HG02973 (cell line): ENCODE results near the gene PCDHGB3.
"Not testable (repeated sequence)": the region's sequence is repeated elsewhere in the genome, so short reads cannot be mapped to it uniquely, and the experiment has no call there.

Experiments
- ATAC-seq: cut with Tn5 transposase; IDR thresholded peaks from one replicate; pipeline ENCODE4 v1.9.1; 2021; ENCODE audit warnings: moderate library complexity; ENCODE audit not compliant: unreplicated experiment

The PCDHGB3 gene

GRCh38 chr5:141389153-141390042 lies 19.4 kb downstream of the PCDHGB3 start:
- ATAC-seq: no peak

- no peak for ATAC-seq
These were observed 22.6 kb downstream of the PCDHGB3 start, which contains the start of gene PCDHGA8 for GRCh38 chr5:141392429-141393198. Gene PCDHGA8, plus strand, starts transcription at chr5:141392633. Its CDS starts 181 bp downstream, at chr5:141392814.

- no peak for ATAC-seq
These were observed 23.2 kb downstream of the PCDHGB3 start for GRCh38 chr5:141393267-141393666.

DNA sequence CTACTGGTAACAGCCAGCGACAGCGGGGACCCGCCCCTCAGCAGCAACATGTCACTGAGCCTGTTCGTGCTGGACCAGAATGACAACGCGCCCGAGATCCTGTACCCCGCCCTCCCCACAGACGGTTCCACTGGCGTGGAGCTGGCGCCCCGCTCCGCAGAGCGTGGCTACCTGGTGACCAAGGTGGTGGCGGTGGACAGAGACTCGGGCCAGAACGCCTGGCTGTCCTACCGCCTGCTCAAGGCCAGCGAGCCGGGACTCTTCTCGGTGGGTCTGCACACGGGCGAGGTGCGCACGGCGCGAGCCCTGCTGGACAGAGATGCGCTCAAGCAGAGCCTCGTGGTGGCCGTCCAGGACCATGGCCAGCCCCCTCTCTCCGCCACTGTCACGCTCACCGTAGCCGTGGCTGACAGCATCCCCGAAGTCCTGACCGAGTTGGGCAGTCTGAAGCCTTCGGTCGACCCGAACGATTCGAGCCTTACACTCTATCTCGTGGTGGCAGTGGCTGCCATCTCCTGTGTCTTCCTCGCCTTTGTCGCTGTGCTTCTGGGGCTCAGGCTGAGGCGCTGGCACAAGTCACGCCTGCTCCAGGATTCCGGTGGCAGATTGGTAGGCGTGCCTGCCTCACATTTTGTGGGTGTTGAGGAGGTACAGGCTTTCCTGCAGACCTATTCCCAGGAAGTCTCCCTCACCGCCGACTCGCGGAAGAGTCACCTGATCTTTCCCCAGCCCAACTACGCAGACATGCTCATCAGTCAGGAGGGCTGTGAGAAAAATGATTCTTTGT lies 24.6 kb downstream of the PCDHGB3 start:
- ATAC-seq: not testable (repeated sequence)

DNA sequence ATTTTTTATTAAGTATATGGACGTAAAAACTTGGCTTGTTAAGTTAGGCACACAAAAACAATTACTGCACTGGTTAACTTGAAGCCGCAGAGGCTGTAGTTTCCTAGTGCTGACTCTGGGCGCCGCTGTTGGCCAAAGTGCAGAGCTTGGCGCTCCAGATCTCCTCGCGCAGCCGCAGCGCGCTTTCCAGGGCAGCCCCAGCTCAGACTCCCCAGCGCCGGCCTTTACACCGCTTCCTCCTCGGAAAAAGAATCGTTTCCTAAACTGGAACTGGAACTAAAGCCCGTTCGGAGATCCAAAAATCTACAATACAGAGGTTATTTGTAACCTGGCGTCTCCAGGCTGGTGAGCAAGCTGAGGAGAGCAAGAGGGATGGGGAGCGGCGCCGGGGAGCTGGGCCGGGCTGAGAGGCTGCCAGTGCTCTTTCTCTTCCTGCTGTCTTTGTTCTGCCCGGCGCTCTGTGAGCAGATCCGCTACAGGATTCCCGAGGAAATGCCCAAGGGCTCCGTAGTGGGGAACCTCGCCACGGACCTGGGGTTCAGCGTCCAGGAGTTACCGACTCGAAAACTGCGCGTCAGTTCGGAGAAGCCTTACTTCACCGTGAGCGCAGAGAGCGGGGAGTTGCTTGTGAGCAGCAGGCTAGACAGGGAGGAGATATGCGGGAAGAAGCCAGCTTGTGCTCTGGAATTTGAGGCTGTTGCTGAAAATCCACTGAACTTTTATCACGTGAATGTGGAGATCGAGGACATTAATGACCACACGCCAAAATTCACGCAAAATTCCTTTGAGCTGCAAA lies 27.9 kb downstream of the PCDHGB3 start, which contains the start of gene PCDHGB5:
Gene PCDHGB5 (plus strand): TSS at position 192 of the 796 bp plus-strand sequence. CDS start 181 bp downstream, at position 373.
- peak; percentile 99 for ATAC-seq

DNA sequence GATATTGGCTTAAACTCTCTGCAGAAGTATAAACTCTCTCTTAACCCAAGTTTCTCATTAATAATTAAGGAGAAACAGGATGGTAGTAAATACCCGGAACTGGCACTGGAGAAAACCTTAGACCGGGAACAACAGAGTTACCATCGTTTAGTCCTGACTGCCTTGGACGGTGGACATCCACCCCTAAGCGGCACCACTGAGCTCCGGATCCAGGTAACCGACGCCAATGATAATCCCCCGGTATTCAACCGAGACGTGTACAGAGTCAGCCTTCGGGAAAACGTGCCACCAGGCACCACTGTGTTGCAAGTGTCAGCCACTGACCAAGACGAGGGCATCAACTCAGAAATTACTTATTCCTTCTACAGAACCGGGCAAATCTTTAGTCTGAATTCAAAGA lies 28.6 kb downstream of the PCDHGB3 start:
- no peak for ATAC-seq

DNA sequence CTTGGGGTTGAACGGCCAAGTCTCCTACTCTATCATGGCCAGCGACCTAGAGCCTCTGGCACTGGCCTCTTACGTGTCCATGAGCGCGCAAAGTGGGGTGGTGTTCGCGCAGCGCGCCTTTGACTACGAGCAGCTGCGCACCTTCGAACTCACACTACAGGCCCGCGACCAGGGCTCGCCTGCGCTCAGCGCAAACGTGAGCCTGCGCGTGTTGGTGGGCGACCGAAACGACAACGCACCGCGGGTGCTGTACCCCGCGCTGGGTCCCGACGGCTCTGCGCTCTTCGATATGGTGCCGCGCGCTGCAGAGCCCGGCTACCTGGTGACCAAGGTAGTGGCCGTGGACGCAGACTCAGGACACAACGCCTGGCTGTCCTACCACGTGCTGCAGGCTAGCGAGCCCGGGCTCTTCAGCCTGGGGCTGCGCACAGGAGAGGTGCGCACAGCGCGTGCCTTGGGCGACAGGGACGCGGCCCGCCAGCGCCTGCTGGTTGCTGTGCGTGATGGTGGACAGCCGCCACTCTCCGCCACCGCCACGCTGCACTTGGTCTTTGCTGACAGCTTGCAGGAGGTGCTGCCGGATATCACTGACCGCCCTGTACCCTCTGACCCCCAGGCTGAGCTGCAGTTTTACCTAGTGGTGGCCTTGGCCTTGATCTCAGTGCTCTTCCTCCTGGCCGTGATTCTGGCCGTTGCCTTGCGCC lies 29.7 kb downstream of the PCDHGB3 start:
- ATAC-seq: no peak

- no peak for ATAC-seq
These were observed 32.7 kb downstream of the PCDHGB3 start, which contains the start of gene PCDHGA9 for GRCh38 chr5:141402553-141403243. Gene PCDHGA9, plus strand, starts transcription at chr5:141402778. Its CDS starts 175 bp downstream, at chr5:141402953.

DNA sequence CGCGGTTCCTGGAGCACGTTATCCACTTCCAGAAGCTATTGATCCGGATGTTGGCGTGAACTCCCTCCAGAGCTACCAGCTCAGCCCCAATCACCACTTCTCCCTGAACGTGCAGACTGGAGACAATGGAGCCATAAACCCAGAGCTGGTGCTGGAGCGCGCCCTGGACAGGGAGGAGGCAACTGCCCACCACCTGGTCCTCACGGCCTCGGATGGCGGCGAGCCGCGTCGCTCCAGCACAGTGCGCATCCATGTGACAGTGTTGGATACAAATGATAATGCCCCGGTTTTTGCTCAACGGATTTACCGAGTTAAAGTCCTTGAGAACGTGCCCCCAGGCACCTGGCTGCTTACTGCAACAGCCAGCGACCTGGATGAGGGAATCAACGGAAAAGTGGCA lies 33.3 kb downstream of the PCDHGB3 start:
- no peak for ATAC-seq

GRCh38 chr5:141407790-141408505 lies 37.9 kb downstream of the PCDHGB3 start, which contains the start of gene PCDHGB6:
Gene PCDHGB6, plus strand, starts transcription at chr5:141408021. Its CDS starts 182 bp downstream, at chr5:141408203.
- peak; percentile 77 for ATAC-seq

- no peak for ATAC-seq
These were observed 39.7 kb downstream of the PCDHGB3 start for GRCh38 chr5:141409598-141410306.

GRCh38 chr5:141411575-141411974 lies 41.5 kb downstream of the PCDHGB3 start:
- ATAC-seq: no peak

DNA sequence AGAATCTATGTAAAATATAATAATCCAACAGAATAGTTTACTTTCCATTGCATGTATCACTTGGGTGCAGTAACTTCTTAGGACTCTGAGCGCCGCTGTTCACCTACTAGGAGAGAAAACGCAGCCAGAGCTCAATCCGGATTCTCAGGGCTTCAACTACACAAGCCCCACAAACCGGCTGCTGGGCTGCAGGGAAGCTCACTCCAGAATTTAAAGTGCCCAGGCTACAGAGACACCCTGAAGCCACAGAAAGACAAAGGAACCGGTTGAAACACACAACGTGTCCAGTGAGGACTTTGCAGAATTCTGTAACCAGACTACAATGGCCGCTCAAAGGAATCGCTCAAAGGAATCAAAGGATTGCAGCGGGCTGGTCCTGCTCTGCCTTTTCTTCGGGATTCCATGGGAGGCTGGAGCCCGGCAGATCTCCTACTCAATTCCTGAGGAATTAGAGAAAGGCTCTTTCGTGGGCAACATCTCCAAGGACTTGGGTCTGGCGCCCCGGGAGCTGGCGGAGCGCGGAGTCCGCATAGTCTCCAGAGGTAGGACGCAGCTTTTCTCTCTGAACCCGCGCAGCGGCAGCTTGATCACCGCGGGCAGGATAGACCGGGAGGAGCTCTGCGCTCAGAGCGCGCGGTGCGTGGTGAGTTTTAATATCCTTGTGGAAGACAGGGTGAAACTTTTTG lies 43.0 kb downstream of the PCDHGB3 start, which contains the start of gene PCDHGA10:
Gene PCDHGA10 (plus strand): TSS at position 134 of the 686 bp plus-strand sequence. CDS start 189 bp downstream, at position 323.
- ATAC-seq: peak; percentile 62

DNA sequence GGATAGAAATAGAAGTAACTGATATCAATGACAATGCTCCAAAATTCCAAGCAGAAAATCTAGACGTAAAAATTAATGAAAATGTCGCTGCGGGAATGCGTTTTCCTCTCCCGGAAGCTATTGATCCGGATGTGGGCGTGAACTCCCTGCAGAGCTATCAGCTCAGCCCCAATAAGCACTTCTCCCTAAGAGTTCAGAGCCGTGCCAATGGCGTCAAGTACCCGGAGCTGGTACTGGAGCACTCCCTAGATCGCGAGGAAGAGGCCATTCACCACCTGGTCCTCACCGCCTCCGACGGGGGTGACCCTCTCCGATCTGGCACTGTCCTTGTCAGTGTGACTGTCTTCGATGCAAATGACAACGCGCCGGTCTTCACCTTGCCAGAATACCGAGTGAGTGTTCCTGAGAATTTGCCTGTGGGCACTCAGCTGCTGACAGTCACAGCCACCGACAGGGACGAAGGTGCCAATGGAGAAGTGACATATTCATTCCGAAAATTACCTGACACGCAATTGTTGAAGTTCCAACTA lies 43.6 kb downstream of the PCDHGB3 start:
- ATAC-seq: no peak

DNA sequence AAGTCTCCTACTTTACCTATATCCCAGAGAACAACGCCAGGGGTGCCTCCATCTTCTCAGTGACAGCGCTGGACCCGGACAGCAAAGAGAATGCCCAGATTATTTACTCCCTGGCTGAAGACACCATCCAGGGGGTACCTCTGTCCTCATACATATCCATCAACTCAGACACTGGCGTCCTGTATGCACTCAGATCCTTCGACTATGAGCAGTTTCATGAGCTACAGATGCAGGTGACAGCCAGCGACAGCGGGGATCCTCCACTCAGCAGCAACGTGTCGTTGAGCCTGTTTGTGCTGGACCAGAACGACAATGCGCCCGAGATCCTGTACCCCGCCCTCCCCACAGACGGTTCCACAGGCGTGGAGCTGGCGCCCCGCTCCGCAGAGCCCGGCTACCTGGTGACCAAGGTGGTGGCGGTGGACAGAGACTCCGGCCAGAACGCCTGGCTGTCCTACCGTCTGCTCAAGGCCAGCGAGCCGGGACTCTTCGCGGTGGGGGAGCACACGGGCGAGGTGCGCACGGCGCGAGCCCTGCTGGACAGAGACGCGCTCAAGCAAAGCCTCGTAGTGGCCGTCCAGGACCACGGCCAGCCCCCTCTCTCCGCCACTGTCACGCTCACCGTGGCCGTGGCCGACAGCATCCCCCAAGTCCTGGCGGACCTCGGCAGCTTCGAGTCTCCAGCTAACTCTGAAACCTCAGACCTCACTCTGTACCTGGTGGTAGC lies 44.7 kb downstream of the PCDHGB3 start:
- ATAC-seq: not testable (repeated sequence)

DNA sequence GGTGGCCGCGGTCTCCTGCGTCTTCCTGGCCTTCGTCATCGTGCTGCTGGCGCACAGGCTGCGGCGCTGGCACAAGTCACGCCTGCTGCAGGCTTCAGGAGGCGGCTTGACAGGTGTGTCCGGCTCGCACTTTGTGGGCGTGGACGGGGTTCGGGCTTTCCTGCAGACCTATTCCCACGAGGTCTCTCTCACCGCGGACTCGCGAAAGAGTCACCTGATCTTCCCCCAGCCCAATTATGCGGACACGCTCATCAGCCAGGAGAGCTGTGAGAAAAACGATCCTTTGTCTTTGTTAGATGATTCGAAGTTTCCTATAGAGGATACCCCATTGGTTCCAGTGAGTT lies 45.2 kb downstream of the PCDHGB3 start:
- ATAC-seq: not testable (repeated sequence)
